NOMO-1 (cell line): ENCODE results near the gene MTCH1.
"Not testable (repeated sequence)": the region's sequence is repeated elsewhere in the genome, so short reads cannot be mapped to it uniquely, and the experiment has no call there.

Experiments used
- DNase-seq, 2 experiments: peaks; one replicate each; lab custom pipeline; 2025; ENCODE audit not compliant: unreplicated experiment in 2 of 2; lab: John Stamatoyannopoulos, UW

Gene MTCH1

GRCh38 chr6:36999061-36999750 lies 13.2 kb upstream of the MTCH1 start:
- DNase-seq, result no peak

- no peak for DNase-seq
These were observed 12.7 kb upstream of the MTCH1 start for GRCh38 chr6:36998723-36999038.

GRCh38 chr6:36997811-36998722 lies 12.1 kb upstream of the MTCH1 start:
- DNase-seq, result no peak

- DNase-seq, result not testable (repeated sequence)
These were observed 4.4 kb upstream of the MTCH1 start for GRCh38 chr6:36990401-36990800.

GRCh38 chr6:36989264-36989663 lies 3.3 kb upstream of the MTCH1 start:
- DNase-seq, result no peak

GRCh38 chr6:36986704-36987047 lies 680 bp upstream of the MTCH1 start:
- peak in 1 of 2 experiments; percentile 42 for DNase-seq

GRCh38 chr6:36985417-36985807 lies 584 bp downstream of the MTCH1 start:
- DNase-seq, result no peak

- DNase-seq, result no peak
These were observed 1.2 kb downstream of the MTCH1 start for GRCh38 chr6:36984581-36985416.

GRCh38 chr6:36983538-36983937 lies 2.5 kb downstream of the MTCH1 start:
- DNase-seq, result no peak

GRCh38 chr6:36980876-36981619 lies 4.9 kb downstream of the MTCH1 start:
- DNase-seq, result no peak

- DNase-seq, result no peak
These were observed 5.9 kb downstream of the MTCH1 start for GRCh38 chr6:36980129-36980528.

- no peak for DNase-seq
These were observed 6.7 kb downstream of the MTCH1 start for GRCh38 chr6:36979347-36979742.

GRCh38 chr6:36978421-36979346 lies 7.3 kb downstream of the MTCH1 start:
- DNase-seq, result no peak

GRCh38 chr6:36977470-36977941 lies 8.5 kb downstream of the MTCH1 start:
- DNase-seq, result no peak

- no peak for DNase-seq
These were observed 9.1 kb downstream of the MTCH1 start for GRCh38 chr6:36976931-36977330.

- DNase-seq, result no peak
These were observed 9.5 kb downstream of the MTCH1 start for GRCh38 chr6:36976509-36976908.

- DNase-seq, result no peak
These were observed 10.1 kb downstream of the MTCH1 start for GRCh38 chr6:36976007-36976264.

- no peak for DNase-seq
These were observed 10.6 kb downstream of the MTCH1 start for GRCh38 chr6:36975231-36976006.

- no peak for DNase-seq
These were observed 12.3 kb downstream of the MTCH1 start for GRCh38 chr6:36973647-36974046.
